HepG2 (cell line): ENCODE results near the gene NDUFAF3. TPM values are rescaled to one million over a fixed set of nuclear protein-coding genes. Genes with fewer than 3 reads are reported as not detected.

Source experiments
- ARHGAP35 ChIP-seq: sonication (generic); formaldehyde crosslinking; IDR thresholded peaks from 2 replicates; pipeline ENCODE4 v1.9.0; 2022; ENCODE audit warnings: mild to moderate bottlenecking, inconsistent platforms, moderate library complexity, missing genetic modification reagents, borderline replicate concordance
- ASH2L ChIP-seq: fragments of 300-600, 200-600 bp; sonication (generic); IDR thresholded peaks from 2 replicates; pipeline ENCODE4 v1.7.0; 2017; ENCODE audit warnings: low read depth, mild to moderate bottlenecking, moderate library complexity, mixed read lengths, low read length; ENCODE audit not compliant: insufficient read length
- FOXK1 ChIP-seq: sonication (generic); formaldehyde crosslinking; IDR thresholded peaks from 2 replicates; pipeline ENCODE4 v1.4.0; 2020; ENCODE audit warnings: low read depth, missing genetic modification reagents, borderline replicate concordance
- GPN1 ChIP-seq: sonication (generic); formaldehyde crosslinking; IDR thresholded peaks from 2 replicates; pipeline ENCODE4 v1.5.1; 2020; ENCODE audit warnings: missing genetic modification reagents, borderline replicate concordance
- ZFP82 ChIP-seq: sonication (generic); formaldehyde crosslinking; IDR thresholded peaks from 2 replicates; pipeline ENCODE4 v1.5.1; 2020; ENCODE audit warnings: mild to moderate bottlenecking, missing genetic modification reagents, borderline replicate concordance
- ZNF34 ChIP-seq: sonication (generic); formaldehyde crosslinking; IDR thresholded peaks from 2 replicates; pipeline ENCODE4 v1.4.0; 2020; ENCODE audit warnings: mild to moderate bottlenecking, missing genetic modification reagents, borderline replicate concordance
- ZZZ3 ChIP-seq: sonication (generic); formaldehyde crosslinking; IDR thresholded peaks from 2 replicates; pipeline ENCODE4 v1.4.0; 2020; ENCODE audit warnings: missing genetic modification reagents, mild to moderate bottlenecking, borderline replicate concordance
- polyA plus RNA-seq, 8 experiments: library from polyadenylated mRNA; depleted of rRNA in 3 of 8; stranded (reverse) in 7 of 8; unstranded in 1 of 8; fragments of >200 nt; fragmentation: Illumina TruSeq in 4 of 8; extraction: Trizol in 4 of 8; gene quantifications; 2 replicates each; pipeline versions ENCODE4 v1.2.1 to v1.2.3, GENCODE V29; 2011 to 2016; ENCODE audit warnings: low read depth in 4 of 8, missing spikeins in 1 of 8, mixed read lengths in 1 of 8; ENCODE audit not compliant: insufficient read depth in 1 of 8
- total RNA-seq, 5 experiments: library from RNA; depleted of rRNA; stranded (reverse); fragments of >200 nt; fragmentation: Illumina TruSeq; extraction: Trizol; gene quantifications; 2 replicates each; pipeline ENCODE4 v1.2.3, GENCODE V29; 2016; ENCODE audit warnings: low read depth in 1 of 5
- TF ChIP-seq, protein P1 (sequence below): sonication (generic); formaldehyde crosslinking; IDR thresholded peaks from 2 replicates; pipeline ENCODE4 v1.4.0; 2020; ENCODE audit warnings: missing genetic modification reagents
- TF ChIP-seq, protein P2 (sequence below): sonication (generic); formaldehyde crosslinking; IDR thresholded peaks from 2 replicates; pipeline ENCODE4 v1.8.0; 2022; ENCODE audit warnings: missing genetic modification reagents, mild to moderate bottlenecking, inconsistent platforms, borderline replicate concordance
- TF ChIP-seq, protein P3 (sequence below): sonication (generic); formaldehyde crosslinking; IDR thresholded peaks from 2 replicates; pipeline ENCODE4 v1.4.0; 2020; ENCODE audit warnings: mild to moderate bottlenecking, missing genetic modification reagents

The NDUFAF3 gene
- total and polyA plus RNA-seq, 2 of the 13 experiments (the other 11 are each of a cell fraction or from before 2014, with no cell fraction given): 39.0 to 50.0 TPM

DNA sequence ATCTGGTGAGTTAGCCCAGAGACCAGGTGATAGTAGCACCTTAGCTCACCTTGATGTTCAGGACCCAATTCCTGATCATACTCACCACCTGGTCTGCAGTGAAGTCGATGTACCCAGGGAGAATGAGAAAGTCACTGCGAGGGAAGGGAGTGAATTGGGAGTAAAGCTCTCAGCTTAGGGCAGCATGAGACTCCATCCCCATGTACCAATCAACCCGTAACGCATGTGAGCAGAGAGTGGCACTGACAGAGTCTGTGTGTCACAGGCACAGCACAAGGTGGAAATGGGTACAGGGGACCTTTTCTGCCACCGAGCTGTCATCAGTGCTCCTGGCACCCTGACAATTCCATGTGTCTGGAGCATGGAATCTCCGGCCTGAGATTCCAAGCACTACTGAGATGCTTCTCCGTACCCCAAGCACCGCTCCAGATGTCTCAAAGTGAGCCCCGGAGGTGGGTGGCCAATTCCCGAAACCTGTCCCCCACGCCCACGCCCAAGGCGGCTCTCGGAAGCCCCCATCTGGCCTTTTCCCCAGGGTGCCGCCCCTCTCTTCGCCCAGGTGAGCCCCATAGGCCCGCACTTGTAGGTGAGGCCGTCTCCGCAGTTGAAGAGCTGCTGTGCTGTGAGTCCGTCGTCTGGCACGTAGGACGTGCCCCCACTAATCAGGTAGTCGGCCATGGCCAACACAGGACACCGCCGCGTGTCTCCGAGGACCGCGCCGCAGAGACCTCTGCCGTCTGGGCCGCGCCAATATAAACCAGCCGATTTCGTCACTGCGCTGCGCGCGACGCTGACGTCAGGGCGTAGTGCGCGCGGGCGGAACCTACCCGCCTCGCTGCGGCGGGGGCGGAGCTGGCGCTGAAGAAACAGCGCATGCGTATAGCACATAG lies 7.0 kb downstream of the NDUFAF3 start, which contains the start of gene IMPDH2 (continued):
- TF ChIP-seq, protein P1, sequence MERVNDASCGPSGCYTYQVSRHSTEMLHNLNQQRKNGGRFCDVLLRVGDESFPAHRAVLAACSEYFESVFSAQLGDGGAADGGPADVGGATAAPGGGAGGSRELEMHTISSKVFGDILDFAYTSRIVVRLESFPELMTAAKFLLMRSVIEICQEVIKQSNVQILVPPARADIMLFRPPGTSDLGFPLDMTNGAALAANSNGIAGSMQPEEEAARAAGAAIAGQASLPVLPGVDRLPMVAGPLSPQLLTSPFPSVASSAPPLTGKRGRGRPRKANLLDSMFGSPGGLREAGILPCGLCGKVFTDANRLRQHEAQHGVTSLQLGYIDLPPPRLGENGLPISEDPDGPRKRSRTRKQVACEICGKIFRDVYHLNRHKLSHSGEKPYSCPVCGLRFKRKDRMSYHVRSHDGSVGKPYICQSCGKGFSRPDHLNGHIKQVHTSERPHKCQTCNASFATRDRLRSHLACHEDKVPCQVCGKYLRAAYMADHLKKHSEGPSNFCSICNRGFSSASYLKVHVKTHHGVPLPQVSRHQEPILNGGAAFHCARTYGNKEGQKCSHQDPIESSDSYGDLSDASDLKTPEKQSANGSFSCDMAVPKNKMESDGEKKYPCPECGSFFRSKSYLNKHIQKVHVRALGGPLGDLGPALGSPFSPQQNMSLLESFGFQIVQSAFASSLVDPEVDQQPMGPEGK: peak; percentile 65
- TF ChIP-seq GPN1 (CRISPR knock-in tag): peak; percentile 37; the same call in 1 of the 2 replicates
- peak; percentile 75; the same call in 1 of the 2 replicates for TF ChIP-seq ARHGAP35 (CRISPR knock-in tag)
- peak; percentile 80 for TF ChIP-seq ZZZ3
- TF ChIP-seq, protein P2, sequence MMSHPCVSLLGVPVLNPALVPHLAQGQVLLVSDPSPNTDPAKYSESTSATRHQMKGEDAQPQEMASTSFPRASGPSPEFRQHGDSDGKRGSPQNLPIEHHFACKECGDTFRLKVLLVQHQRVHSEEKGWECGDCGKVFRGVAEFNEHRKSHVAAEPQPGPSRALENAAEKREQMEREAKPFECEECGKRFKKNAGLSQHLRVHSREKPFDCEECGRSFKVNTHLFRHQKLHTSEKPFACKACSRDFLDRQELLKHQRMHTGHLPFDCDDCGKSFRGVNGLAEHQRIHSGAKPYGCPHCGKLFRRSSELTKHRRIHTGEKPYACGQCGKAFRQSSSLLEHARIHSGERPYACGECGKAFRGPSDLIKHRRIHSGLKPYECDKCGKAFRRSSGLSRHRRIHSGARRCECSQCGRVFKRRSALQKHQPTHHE (CRISPR knock-in tag): peak; percentile 71; the same call in 1 of the 2 replicates
- peak; percentile 93 for TF ChIP-seq FOXK1 (CRISPR knock-in tag)
- 0 out of 2 replicates have a peak, but pooled peaks have one; percentile 59 for TF ChIP-seq ZNF34 (CRISPR knock-in tag)
- TF ChIP-seq, protein P3, sequence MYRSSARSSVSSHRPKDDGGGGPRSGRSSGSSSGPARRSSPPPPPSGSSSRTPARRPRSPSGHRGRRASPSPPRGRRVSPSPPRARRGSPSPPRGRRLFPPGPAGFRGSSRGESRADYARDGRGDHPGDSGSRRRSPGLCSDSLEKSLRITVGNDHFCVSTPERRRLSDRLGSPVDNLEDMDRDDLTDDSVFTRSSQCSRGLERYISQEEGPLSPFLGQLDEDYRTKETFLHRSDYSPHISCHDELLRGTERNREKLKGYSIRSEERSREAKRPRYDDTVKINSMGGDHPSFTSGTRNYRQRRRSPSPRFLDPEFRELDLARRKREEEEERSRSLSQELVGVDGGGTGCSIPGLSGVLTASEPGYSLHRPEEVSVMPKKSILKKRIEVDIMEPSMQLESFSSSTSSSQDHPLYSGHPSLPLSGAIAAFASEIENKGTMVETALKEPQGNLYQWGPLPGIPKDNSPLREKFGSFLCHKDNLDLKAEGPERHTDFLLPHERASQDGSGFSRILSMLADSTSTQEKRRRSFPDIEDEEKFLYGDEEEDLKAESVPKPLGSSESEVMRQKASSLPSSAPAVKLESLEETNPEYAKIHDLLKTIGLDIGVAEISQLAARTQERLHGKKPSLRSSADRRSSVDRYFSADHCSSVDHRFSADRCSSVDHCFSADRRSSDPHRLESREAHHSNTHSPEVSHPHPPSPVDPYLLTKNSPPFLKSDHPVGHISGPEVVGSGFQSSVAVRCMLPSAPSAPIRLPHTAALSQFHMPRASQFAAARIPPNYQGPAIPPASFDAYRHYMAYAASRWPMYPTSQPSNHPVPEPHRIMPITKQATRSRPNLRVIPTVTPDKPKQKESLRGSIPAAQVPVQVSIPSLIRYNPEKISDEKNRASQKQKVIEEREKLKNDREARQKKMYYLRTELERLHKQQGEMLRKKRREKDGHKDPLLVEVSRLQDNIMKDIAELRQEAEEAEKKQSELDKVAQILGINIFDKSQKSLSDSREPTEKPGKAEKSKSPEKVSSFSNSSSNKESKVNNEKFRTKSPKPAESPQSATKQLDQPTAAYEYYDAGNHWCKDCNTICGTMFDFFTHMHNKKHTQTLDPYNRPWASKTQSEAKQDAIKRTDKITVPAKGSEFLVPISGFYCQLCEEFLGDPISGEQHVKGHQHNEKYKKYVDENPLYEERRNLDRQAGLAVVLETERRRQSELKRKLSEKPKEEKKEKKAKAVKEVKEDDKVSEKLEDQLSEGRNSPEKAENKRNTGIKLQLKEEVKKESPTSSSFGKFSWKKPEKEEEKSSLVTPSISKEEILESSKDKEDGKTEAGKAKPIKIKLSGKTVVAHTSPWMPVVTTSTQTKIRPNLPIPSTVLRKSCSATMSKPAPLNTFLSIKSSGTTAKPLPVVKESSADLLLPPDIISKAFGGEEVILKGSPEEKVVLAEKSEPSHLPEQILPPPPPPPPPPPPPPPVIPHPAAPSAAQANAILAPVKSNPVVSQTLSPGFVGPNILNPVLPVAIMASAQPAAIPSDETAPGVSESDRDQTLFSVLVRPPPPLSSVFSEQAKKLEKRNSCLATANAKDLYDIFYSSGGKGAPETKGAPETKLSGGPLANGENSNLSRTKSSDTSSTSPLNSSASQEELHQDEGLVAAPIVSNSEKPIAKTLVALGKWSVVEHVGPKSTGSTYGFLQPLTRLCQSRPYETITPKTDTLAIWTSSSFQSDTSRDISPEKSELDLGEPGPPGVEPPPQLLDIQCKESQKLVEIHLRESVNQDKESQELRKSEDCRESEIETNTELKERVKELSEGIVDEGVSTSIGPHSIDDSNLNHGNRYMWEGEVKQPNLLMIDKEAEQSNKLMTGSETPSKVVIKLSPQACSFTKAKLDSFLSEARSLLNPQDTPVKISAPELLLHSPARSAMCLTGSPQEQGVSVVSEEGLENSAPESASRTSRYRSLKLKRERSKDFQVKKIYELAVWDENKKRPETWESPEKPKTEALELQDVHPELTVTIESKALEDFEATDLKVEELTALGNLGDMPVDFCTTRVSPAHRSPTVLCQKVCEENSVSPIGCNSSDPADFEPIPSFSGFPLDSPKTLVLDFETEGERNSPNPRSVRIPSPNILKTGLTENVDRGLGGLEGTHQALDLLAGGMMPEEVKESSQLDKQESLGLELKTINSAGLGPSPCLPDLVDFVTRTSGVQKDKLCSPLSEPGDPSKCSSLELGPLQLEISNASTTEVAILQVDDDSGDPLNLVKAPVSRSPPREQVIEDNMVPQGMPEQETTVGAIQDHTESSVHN: peak; percentile 95; the same call in 1 of the 2 replicates
- peak; percentile 91; the same call in 1 of the 2 replicates for TF ChIP-seq ZFP82
- peak; percentile 53 for TF ChIP-seq ASH2L
